Measurements from ENCODE around the gene MAD1L1.

MAD1L1 gene

DNA sequence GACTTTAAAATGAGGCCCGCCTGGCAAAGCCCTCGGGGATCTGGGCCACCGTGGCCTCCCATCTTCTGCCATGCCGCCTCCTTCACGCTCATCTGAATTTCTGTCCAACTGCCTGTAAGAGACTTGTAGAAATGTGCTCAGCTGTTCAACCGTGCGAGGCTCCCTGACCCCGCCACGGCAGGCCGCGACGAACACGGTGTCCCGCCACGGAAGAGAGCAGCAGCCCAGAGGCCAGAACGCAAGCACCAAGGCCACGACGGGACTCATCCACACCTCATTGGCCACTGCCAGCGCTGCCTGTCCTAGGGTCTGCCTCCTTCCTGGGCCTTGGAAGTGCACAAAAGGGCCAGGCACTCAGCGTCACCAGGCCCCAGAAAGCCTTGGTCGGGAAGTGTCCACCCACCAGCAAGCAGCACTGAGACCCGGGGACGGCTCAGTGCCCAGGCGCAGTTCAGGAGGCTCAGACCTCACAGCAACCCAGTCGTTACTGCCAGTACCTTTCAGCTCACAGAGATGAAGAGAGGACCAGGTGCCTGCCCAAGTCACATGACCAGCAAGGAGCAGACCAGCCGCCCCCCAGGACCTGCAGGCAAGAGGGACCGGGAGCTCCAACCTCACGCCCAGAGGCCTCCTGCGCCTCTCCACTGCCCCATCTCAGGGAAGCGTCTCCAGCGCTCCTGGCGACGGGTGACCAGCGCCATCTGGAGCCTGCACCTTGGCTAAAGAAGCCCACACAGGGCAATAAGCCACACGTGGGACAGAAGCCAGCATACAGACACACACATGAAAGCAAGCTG lies 85.9 kb downstream of the MAD1L1 start:
- Histone ChIP-seq H3K9me2 (replicated peaks; ENCODE audit: control insufficient read depth, low read length) (no peaks in the 10 kb centered on the region), H3K79me2 (ENCODE audit: control insufficient read depth, low read length) (peaks cover 13% of the 10 kb centered on the region), H3K27me3 (ENCODE audit: control insufficient read depth, low read length) (no peaks in the 10 kb centered on the region), H3K36me3 (ENCODE audit: control insufficient read depth, low read length) (peaks cover 53% of the 10 kb centered on the region), H3K9me3 (ENCODE audit: control insufficient read depth, insufficient read depth, low read length) (no peaks in the 10 kb centered on the region), H3F3A (ENCODE audit: control insufficient read depth, insufficient read depth) (no peaks in the 10 kb centered on the region), H3K4me3 (ENCODE audit: low read length) (no peak overlapping the region), H3K27ac (ENCODE audit: low read depth, low read length) (no peak overlapping the region), H3K4me1 (ENCODE audit: control insufficient read depth, low read length) (no peaks in the 10 kb centered on the region), H4K20me1 (ENCODE audit: control insufficient read depth, insufficient read depth, low read depth, low read length) (no peaks in the 10 kb centered on the region), H3K4me2 (ENCODE audit: low read length) (no peak overlapping the region)
- TF ChIP-seq EZH2phosphoT487 (IDR thresholded peaks at IDR 0.05; ENCODE audit: borderline replicate concordance, low read length), result no peak
- TF ChIP-seq, protein P1, sequence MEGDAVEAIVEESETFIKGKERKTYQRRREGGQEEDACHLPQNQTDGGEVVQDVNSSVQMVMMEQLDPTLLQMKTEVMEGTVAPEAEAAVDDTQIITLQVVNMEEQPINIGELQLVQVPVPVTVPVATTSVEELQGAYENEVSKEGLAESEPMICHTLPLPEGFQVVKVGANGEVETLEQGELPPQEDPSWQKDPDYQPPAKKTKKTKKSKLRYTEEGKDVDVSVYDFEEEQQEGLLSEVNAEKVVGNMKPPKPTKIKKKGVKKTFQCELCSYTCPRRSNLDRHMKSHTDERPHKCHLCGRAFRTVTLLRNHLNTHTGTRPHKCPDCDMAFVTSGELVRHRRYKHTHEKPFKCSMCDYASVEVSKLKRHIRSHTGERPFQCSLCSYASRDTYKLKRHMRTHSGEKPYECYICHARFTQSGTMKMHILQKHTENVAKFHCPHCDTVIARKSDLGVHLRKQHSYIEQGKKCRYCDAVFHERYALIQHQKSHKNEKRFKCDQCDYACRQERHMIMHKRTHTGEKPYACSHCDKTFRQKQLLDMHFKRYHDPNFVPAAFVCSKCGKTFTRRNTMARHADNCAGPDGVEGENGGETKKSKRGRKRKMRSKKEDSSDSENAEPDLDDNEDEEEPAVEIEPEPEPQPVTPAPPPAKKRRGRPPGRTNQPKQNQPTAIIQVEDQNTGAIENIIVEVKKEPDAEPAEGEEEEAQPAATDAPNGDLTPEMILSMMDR (IDR thresholded peaks at IDR 0.05; ENCODE audit: low read depth, low read length, poor library complexity, severe bottlenecking), result no peak

DNA sequence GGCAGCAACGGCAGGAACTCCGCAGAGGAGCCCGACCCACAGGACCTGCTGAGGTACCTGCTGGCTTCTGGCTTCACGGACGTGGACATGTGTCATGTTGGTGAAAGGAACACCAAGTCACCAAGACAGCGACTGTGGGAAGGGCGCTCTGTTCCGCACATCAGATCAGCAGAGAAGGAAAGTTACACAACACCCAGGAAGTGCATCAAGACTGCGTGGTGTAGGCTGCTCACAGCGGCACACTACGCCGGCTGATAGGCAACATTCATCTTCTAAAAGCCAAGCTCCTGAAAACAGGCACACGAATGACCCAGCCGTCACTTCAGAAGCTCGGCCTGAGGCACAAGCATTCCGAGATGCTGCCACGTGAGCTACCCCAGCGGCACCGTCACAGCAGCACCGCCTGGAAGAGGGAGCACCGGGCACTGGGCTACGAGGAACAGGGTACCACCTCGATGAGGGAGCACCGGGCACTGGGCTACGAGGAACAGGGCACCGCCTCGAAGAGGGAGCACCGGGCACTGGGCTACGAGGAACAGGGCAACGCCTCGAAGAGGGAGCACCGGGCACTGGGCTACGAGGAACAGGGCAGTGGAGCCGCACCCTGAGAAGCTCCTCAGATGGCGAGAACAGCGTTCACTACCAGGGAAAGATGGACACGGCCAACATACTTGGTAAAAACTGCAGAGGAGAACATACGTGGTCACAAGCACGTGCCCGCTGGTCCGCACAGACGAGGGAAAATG lies 86.7 kb downstream of the MAD1L1 start:
- Histone ChIP-seq H3K27me3 (ENCODE audit: control insufficient read depth, low read length) (no peaks in the 10 kb centered on the region), H3K9me2 (replicated peaks; ENCODE audit: control insufficient read depth, low read length) (no peaks in the 10 kb centered on the region), H3K4me1 (ENCODE audit: control insufficient read depth, low read length) (no peaks in the 10 kb centered on the region), H3F3A (ENCODE audit: control insufficient read depth, insufficient read depth) (no peaks in the 10 kb centered on the region), H4K20me1 (ENCODE audit: control insufficient read depth, insufficient read depth, low read depth, low read length) (no peaks in the 10 kb centered on the region), H3K4me3 (ENCODE audit: low read length) (no peak overlapping the region), H3K36me3 (ENCODE audit: control insufficient read depth, low read length) (peaks cover 53% of the 10 kb centered on the region), H3K9me3 (ENCODE audit: control insufficient read depth, insufficient read depth, low read length) (no peaks in the 10 kb centered on the region), H3K4me2 (ENCODE audit: low read length) (no peak overlapping the region), H3K79me2 (ENCODE audit: control insufficient read depth, low read length) (peaks cover 5% of the 10 kb centered on the region), H3K27ac (ENCODE audit: low read depth, low read length) (no peak overlapping the region)
- TF ChIP-seq, protein P1 (IDR thresholded peaks at IDR 0.05; ENCODE audit: low read depth, low read length, poor library complexity, severe bottlenecking), result no peak
- TF ChIP-seq EZH2phosphoT487 (IDR thresholded peaks at IDR 0.05; ENCODE audit: borderline replicate concordance, low read length), result no peak

DNA sequence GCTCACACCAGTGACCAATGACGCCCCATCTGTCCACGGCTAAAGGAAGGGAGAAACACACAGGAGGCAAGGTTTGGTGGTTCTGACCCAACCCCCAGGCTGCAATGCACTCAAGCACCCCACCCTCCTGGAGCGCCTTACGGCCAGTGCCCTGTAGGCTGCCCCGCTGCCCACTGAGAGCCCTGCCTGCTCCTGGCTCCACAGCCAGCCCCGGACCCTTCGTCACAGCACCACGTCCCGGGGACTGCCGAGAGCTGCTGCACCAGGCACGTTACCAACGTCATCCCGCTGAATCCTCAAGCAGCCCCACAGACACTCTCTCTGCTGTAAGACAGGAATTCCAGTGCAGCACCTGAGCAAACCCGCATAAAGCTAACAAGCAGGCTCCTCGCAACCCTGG lies 87.8 kb downstream of the MAD1L1 start:
- no peaks in the 10 kb centered on the region; the same call in 1 of the 2 replicates for H3K79me2 ChIP-seq (ENCODE audit: control insufficient read depth, low read length)
- no peak overlapping the region for H3K27ac ChIP-seq (ENCODE audit: low read depth, low read length)
- H3K4me2 ChIP-seq (ENCODE audit: low read length), result no peak overlapping the region
- H3K36me3 ChIP-seq (ENCODE audit: control insufficient read depth, low read length), result peaks cover 53% of the 10 kb centered on the region
- H4K20me1 ChIP-seq (ENCODE audit: control insufficient read depth, insufficient read depth, low read depth, low read length), result 0 out of 2 replicates have a peak, but pooled peaks cover 2% of the 10 kb centered on the region
- H3F3A ChIP-seq (ENCODE audit: control insufficient read depth, insufficient read depth), result no peaks in the 10 kb centered on the region
- H3K4me3 ChIP-seq (ENCODE audit: low read length), result no peak overlapping the region
- no peaks in the 10 kb centered on the region for H3K27me3 ChIP-seq (ENCODE audit: control insufficient read depth, low read length)
- TF ChIP-seq, protein P1 (IDR thresholded peaks at IDR 0.05; ENCODE audit: low read depth, low read length, poor library complexity, severe bottlenecking), result no peak
- TF ChIP-seq EZH2phosphoT487 (IDR thresholded peaks at IDR 0.05; ENCODE audit: borderline replicate concordance, low read length), result no peak
- H3K9me2 ChIP-seq (replicated peaks; ENCODE audit: control insufficient read depth, low read length), result no peaks in the 10 kb centered on the region
- no peaks in the 10 kb centered on the region for H3K9me3 ChIP-seq (ENCODE audit: control insufficient read depth, insufficient read depth, low read length)
- H3K4me1 ChIP-seq (ENCODE audit: control insufficient read depth, low read length), result no peaks in the 10 kb centered on the region
